LNCAP (cell line): ENCODE results near the gene FGD4.

Source experiments
- TF ChIP-seq, protein P1 (sequence below): fragments of 450-650 bp; IDR thresholded peaks from 2 replicates; pipeline ENCODE4 v1.5.1; 2017; ENCODE audit warnings: mild to moderate bottlenecking

FGD4 gene

GRCh38 chr12:32546272-32546671, 146.9 kb downstream of the FGD4 start:
- TF ChIP-seq, protein P1, sequence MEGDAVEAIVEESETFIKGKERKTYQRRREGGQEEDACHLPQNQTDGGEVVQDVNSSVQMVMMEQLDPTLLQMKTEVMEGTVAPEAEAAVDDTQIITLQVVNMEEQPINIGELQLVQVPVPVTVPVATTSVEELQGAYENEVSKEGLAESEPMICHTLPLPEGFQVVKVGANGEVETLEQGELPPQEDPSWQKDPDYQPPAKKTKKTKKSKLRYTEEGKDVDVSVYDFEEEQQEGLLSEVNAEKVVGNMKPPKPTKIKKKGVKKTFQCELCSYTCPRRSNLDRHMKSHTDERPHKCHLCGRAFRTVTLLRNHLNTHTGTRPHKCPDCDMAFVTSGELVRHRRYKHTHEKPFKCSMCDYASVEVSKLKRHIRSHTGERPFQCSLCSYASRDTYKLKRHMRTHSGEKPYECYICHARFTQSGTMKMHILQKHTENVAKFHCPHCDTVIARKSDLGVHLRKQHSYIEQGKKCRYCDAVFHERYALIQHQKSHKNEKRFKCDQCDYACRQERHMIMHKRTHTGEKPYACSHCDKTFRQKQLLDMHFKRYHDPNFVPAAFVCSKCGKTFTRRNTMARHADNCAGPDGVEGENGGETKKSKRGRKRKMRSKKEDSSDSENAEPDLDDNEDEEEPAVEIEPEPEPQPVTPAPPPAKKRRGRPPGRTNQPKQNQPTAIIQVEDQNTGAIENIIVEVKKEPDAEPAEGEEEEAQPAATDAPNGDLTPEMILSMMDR, result no peak

- TF ChIP-seq, protein P1, result no peak
Observed at GRCh38 chr12:32548691-32549281, 149.4 kb downstream of the FGD4 start.

DNA sequence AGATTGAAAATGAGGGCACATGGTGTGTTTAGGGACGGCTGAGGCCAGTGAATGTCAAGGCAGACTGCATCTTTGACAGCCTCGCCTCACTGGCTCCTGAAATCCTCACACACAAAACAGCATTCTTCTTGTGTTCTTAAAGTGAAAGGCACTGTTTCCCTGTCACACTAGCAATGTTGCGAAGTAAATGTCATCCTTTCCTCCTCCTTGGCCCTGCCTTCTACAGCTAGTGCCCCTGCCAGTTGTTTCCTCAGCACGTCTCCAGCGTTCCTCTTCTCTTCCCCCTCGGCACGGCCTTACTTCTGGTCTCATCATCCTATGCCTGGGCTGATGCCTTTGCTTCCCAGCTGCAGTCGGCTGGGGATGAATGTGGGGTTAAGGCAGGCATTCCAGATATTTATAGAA, 150.3 kb downstream of the FGD4 start:
- TF ChIP-seq, protein P1, result no peak

DNA sequence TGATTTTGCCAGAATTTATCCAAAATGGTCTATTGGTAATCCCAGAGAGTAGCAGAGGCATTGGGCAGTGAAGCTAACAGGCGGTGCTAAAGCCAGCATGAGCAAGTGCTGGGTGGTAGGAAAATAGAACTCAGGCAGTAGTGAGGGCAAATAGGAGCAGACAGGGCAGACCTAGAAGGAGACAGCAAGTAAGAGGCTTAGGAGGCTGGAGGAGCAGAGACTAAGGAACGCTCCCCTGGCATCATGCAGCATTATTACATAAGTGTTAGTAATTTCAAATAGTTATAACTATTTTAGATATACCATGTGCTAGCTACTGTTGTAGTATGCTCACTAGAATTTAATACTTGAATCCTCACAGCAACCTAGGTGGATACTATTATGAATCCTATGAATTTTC, 151.7 kb downstream of the FGD4 start:
- TF ChIP-seq, protein P1, result no peak

DNA sequence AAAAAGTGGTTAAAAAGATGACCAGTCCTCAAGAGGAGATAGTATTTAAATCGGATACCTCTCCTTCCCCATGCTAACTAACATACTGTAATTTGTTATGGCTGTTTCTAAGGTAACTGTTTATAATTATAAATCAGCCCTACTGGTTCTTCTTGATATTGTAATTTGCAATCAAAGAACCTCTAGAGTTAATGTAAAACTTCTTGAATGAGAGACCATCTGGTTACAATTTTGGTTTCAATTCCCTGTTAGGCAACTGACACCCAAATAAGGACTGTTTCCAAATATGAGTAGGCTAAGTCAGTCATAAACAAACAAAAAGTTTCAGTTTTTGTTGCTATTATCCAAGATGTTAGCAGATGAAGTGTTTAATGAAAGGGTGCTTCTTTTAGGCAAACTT, 159.5 kb downstream of the FGD4 start:
- TF ChIP-seq, protein P1, result no peak

DNA sequence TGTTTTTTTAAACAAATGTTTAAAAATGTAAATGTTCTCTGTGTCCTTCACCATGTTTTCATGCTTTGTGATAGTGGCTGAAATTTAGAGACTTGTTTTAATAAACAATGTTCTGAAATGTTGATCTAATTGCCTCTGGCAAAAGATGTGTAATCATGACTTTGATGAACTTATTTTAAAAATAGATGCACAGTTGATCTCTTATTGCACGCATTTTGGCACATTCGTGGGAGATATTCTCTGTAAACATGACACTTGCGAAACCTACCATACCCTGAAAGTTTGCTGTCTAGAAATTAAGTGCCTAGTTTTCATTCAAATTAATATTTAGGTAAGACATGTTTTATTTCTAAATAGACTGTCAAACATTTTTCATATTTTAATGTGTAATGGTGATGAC, 160.1 kb downstream of the FGD4 start:
- TF ChIP-seq, protein P1, result no peak

- TF ChIP-seq, protein P1, result no peak
Observed at GRCh38 chr12:32560520-32560919, 161.2 kb downstream of the FGD4 start.

- TF ChIP-seq, protein P1, result no peak
Observed at GRCh38 chr12:32561931-32562341, 162.6 kb downstream of the FGD4 start.
